ENCODE measurements around the gene SMIM38. TPM values are rescaled to one million over a fixed set of nuclear protein-coding genes. Genes with fewer than 3 reads are reported as not detected.

SMIM38 gene
- total and polyA plus RNA-seq, 2 of the 4 experiments (the other 2 are of a cell fraction) = under 0.01 to 0.05 TPM

GRCh38 chr11:69200331-69201065 lies 44.8 kb downstream of the SMIM38 start:
- Histone ChIP-seq H3K4ac (ENCODE audit: low read depth, low read length) (no peak overlapping the region), H4K91ac (ENCODE audit: insufficient read depth, low read depth, low read length) (no peak overlapping the region), H3K9me3 (ENCODE audit: control insufficient read depth, insufficient read depth, low read length) (no peaks in the 10 kb centered on the region), H3K79me1 (ENCODE audit: low read depth in 1 of 2, low read length in 2 of 2) (no peaks in the 10 kb centered on the region), H2BK5ac (ENCODE audit: low read depth, low read length, poor library complexity, severe bottlenecking) (no peak overlapping the region), H3K23ac (ENCODE audit: low read depth, low read length) (no peak overlapping the region), H2BK20ac (ENCODE audit: low read depth, low read length) (no peak overlapping the region), H3K4me3 (ENCODE audit: insufficient read depth, low read depth, low read length) (no peak overlapping the region), H3K27me3 (ENCODE audit: control insufficient read depth, insufficient read depth, low read length) (peaks cover 36% of the 10 kb centered on the region), H4K20me1 (ENCODE audit: insufficient read depth, low read length) (no peaks in the 10 kb centered on the region), H3K9me1 (ENCODE audit: insufficient read depth, low read length) (no peaks in the 10 kb centered on the region), H3K4me1 (ENCODE audit: control insufficient read depth, insufficient read depth, low read length) (no peaks in the 10 kb centered on the region; the same call in 1 of the 2 replicates), H2BK120ac (ENCODE audit: low read depth, low read length) (no peak overlapping the region), H2AK5ac (ENCODE audit: low read depth, low read length) (no peak overlapping the region), H2AFZ (replicated peaks; ENCODE audit: low read length, poor library complexity) (no peak overlapping the region), H3K18ac (ENCODE audit: low read depth, low read length) (no peak overlapping the region), H2AK9ac (replicated peaks; ENCODE audit: low read depth, low read length, poor library complexity) (no peak overlapping the region), H4K8ac (ENCODE audit: low read depth in 2 of 2, low read length in 2 of 2) (no peak overlapping the region), H3K4me2 (ENCODE audit: low read depth, low read length) (no peak overlapping the region), H3K56ac (ENCODE audit: extremely low read depth, insufficient read depth, low read length) (no peak overlapping the region), H3K36me3 (ENCODE audit: control insufficient read depth, insufficient read depth, low read length) (no peaks in the 10 kb centered on the region), H3K27ac (ENCODE audit: insufficient read depth, low read length) (no peak overlapping the region), H2BK15ac (ENCODE audit: low read depth, low read length) (no peak overlapping the region), H3K9ac (ENCODE audit: low read depth, low read length) (no peak overlapping the region), H4K5ac (ENCODE audit: low read depth, low read length) (no peak overlapping the region), H3K14ac (replicated peaks; ENCODE audit: low read depth, low read length) (no peak overlapping the region)
- ATAC-seq (ENCODE audit: low read depth) = no peak
- no peak for DNase-seq
- intact Hi-C loops (cut with micrococcal nuclease) (no loop called here), in situ Hi-C loops (cut with MboI; ENCODE audit: low sequenced_read_pairs) (no loop called here), dilution Hi-C loops (cut with HindIII; ENCODE audit: low sequenced_read_pairs, unreplicated experiment) (no loop called here)
- CTCF ChIA-PET = interaction anchor here (0.7 kb wide), 1 partner anchor 462 kb away, joined by 3 read pairs; no protein-coding TSS in a partner anchor
- POLR2A ChIA-PET (ENCODE audit: unreplicated experiment) = interaction anchor here (0.6 kb wide), 1 partner anchor 46 kb away, joined by 20 read pairs; no protein-coding TSS in a partner anchor
- WGBS, 2 experiments (ENCODE audit: extremely low coverage in 2 of 2, insufficient read length in 1 of 2) = 57% methylated on average over 16 of the region's 32 CpGs; no CpG with 5 or more reads in 1 of the 2 experiments
- BruUV-seq (replicated peaks) = no TSS peak
- TF ChIP-seq CTCF (conservative IDR thresholded peaks at IDR 0.05; ENCODE audit: low read depth, low read length) (no peak), MXI1 (IDR thresholded peaks at IDR 0.05; ENCODE audit: borderline replicate concordance, low read depth, low read length) (no peak), RFX5 (IDR thresholded peaks at IDR 0.05; ENCODE audit: low read depth, low read length) (no peak), RAD21 (IDR thresholded peaks at IDR 0.05; ENCODE audit: low read length) (no peak), RCOR1 (IDR thresholded peaks at IDR 0.05; ENCODE audit: insufficient replicate concordance, low read length) (no peak), CHD1 (IDR thresholded peaks at IDR 0.05; ENCODE audit: low read depth, low read length) (no peak), POLR2A (IDR thresholded peaks at IDR 0.05; ENCODE audit: low read depth, low read length) (no peak), CEBPB (IDR thresholded peaks at IDR 0.05; ENCODE audit: low read depth, low read length) (no peak), BHLHE40 (IDR thresholded peaks at IDR 0.05; ENCODE audit: low read depth, low read length) (no peak), FOS (IDR thresholded peaks at IDR 0.05; ENCODE audit: low read depth, low read length) (no peak), USF2 (IDR thresholded peaks at IDR 0.05; ENCODE audit: low read depth, low read length) (no peak), MAZ (IDR thresholded peaks at IDR 0.05; ENCODE audit: borderline replicate concordance, low read depth, low read length) (no peak), SMC3 (IDR thresholded peaks at IDR 0.05; ENCODE audit: low read depth, low read length) (no peak), NFE2L2 (IDR thresholded peaks at IDR 0.05; ENCODE audit: low read depth, low read length) (no peak), ELK1 (IDR thresholded peaks at IDR 0.05; ENCODE audit: borderline replicate concordance, low read depth, low read length) (no peak)

Measured in IMR-90 (cell line).